KOPT-K1 (cell line): ENCODE data around the gene LPAR3.

Experiments used
- H3K27ac ChIP-seq: fragments of 200-600 bp; sonication (generic); 2 replicates; pipeline ENCODE4 v1.5.1; 2016; ENCODE audit warnings: antibody characterized with exemption, mild to moderate bottlenecking, low read depth, low read length; ENCODE audit not compliant: poor library complexity, severe bottlenecking
- H3K36me3 ChIP-seq: fragments of 200-600 bp; sonication (generic); 2 replicates; pipeline ENCODE4 v1.5.1; 2017; ENCODE audit warnings: antibody characterized with exemption, mild to moderate bottlenecking, low read length, moderate library complexity; ENCODE audit not compliant: insufficient read depth
- H3K9me3 ChIP-seq: fragments of 200-600 bp; sonication (generic); 2 replicates; pipeline ENCODE4 v1.5.1; 2017; ENCODE audit warnings: antibody characterized with exemption, low read length, mild to moderate bottlenecking; ENCODE audit not compliant: insufficient read depth, poor library complexity, severe bottlenecking

The LPAR3 gene

GRCh38 chr1:84835169-84835568 is 57.8 kb downstream of the LPAR3 start:
- H3K27ac ChIP-seq, result no peak overlapping the region
- H3K9me3 ChIP-seq, result no peaks in the 10 kb centered on the region
- H3K36me3 ChIP-seq, result no peaks in the 10 kb centered on the region

GRCh38 chr1:84834419-84835064 is 58.5 kb downstream of the LPAR3 start:
- Histone ChIP-seq H3K36me3 (no peaks in the 10 kb centered on the region), H3K9me3 (no peaks in the 10 kb centered on the region), H3K27ac (no peak overlapping the region)

GRCh38 chr1:84833194-84833593 is 59.8 kb downstream of the LPAR3 start:
- no peaks in the 10 kb centered on the region for H3K9me3 ChIP-seq
- H3K36me3 ChIP-seq, result no peaks in the 10 kb centered on the region
- no peak overlapping the region for H3K27ac ChIP-seq

- Histone ChIP-seq H3K36me3 (no peaks in the 10 kb centered on the region), H3K9me3 (no peaks in the 10 kb centered on the region), H3K27ac (no peak overlapping the region)
These were observed 62.9 kb downstream of the LPAR3 start for GRCh38 chr1:84830136-84830535.

GRCh38 chr1:84827976-84828375 is 65.0 kb downstream of the LPAR3 start:
- no peak overlapping the region for H3K27ac ChIP-seq
- no peaks in the 10 kb centered on the region for H3K9me3 ChIP-seq
- no peaks in the 10 kb centered on the region for H3K36me3 ChIP-seq

GRCh38 chr1:84827555-84827954 is 65.5 kb downstream of the LPAR3 start:
- Histone ChIP-seq H3K9me3 (no peaks in the 10 kb centered on the region), H3K36me3 (no peaks in the 10 kb centered on the region), H3K27ac (no peak overlapping the region)

GRCh38 chr1:84825161-84825560 is 67.8 kb downstream of the LPAR3 start:
- H3K36me3 ChIP-seq, result no peaks in the 10 kb centered on the region
- H3K9me3 ChIP-seq, result no peaks in the 10 kb centered on the region
- H3K27ac ChIP-seq, result no peak overlapping the region

- Histone ChIP-seq H3K9me3 (no peaks in the 10 kb centered on the region), H3K27ac (no peak overlapping the region), H3K36me3 (no peaks in the 10 kb centered on the region)
These were observed 69.0 kb downstream of the LPAR3 start for GRCh38 chr1:84823991-84824390.

- H3K27ac ChIP-seq, result no peak overlapping the region
- no peaks in the 10 kb centered on the region for H3K9me3 ChIP-seq
- H3K36me3 ChIP-seq, result no peaks in the 10 kb centered on the region
These were observed 69.5 kb downstream of the LPAR3 start for GRCh38 chr1:84823511-84823910.

- no peaks in the 10 kb centered on the region for H3K36me3 ChIP-seq
- H3K27ac ChIP-seq, result no peak overlapping the region
- no peaks in the 10 kb centered on the region for H3K9me3 ChIP-seq
These were observed 82.7 kb downstream of the LPAR3 start for GRCh38 chr1:84810343-84810742.

- H3K27ac ChIP-seq, result no peak overlapping the region
- H3K36me3 ChIP-seq, result no peaks in the 10 kb centered on the region
- no peaks in the 10 kb centered on the region for H3K9me3 ChIP-seq
These were observed 84.0 kb downstream of the LPAR3 start for GRCh38 chr1:84809023-84809422.

GRCh38 chr1:84803604-84804003 is 89.4 kb downstream of the LPAR3 start:
- no peak overlapping the region for H3K27ac ChIP-seq

GRCh38 chr1:84802567-84803232 is 90.3 kb downstream of the LPAR3 start:
- Histone ChIP-seq H3K27ac (no peak overlapping the region), H3K36me3 (no peaks in the 10 kb centered on the region), H3K9me3 (no peaks in the 10 kb centered on the region)

More at GRCh38 chr1:84803604-84804003, 89.4 kb downstream of the LPAR3 start:
- H3K9me3 ChIP-seq, result no peaks in the 10 kb centered on the region
- no peaks in the 10 kb centered on the region for H3K36me3 ChIP-seq

- Histone ChIP-seq H3K36me3 (no peaks in the 10 kb centered on the region), H3K9me3 (no peaks in the 10 kb centered on the region), H3K27ac (no peak overlapping the region)
These were observed 92.6 kb downstream of the LPAR3 start for GRCh38 chr1:84800090-84801073.

- Histone ChIP-seq H3K36me3 (no peaks in the 10 kb centered on the region), H3K27ac (no peak overlapping the region), H3K9me3 (peaks cover 4% of the 10 kb centered on the region)
These were observed 95.4 kb downstream of the LPAR3 start for GRCh38 chr1:84797603-84798002.
